Astrocyte of the spinal cord (primary cell): ENCODE data around the gene BPHL.
"Not testable (repeated sequence)": the region's sequence is repeated elsewhere in the genome, so short reads cannot be mapped to it uniquely, and the experiment has no call there.

Experiments used
- DNase-seq: peaks from one replicate; pipeline ENCODE4 v3.0.0; 2011; ENCODE audit warnings: low read depth, low spot score
- H3K4me3 ChIP-seq: 2 replicates; pipeline ENCODE4 v1.5.1; 2011; ENCODE audit warnings: low read depth, mild to moderate bottlenecking, low read length, moderate library complexity
- CTCF ChIP-seq: IDR thresholded peaks from 2 replicates; pipeline ENCODE4 v1.5.1; 2012; ENCODE audit warnings: low read depth, mild to moderate bottlenecking, low read length, inconsistent platforms
- in situ Hi-C: cut with HindIII; loops from 2 replicates; pipeline ENCODE4 v1.10.0; 2017; ENCODE audit warnings: low sequenced_read_pairs

The BPHL gene

GRCh38 chr6:3128356-3129108, 10.0 kb downstream of the BPHL start:
- in situ Hi-C loops: no loop called here
- no peak for DNase-seq
- no peak overlapping the region for H3K4me3 ChIP-seq
- no peak for TF ChIP-seq CTCF

- TF ChIP-seq CTCF: no peak
- H3K4me3 ChIP-seq: no peak overlapping the region
- in situ Hi-C loops: no loop called here
- no peak for DNase-seq
These were observed 13.2 kb downstream of the BPHL start for GRCh38 chr6:3131695-3132094.

- in situ Hi-C loops: no loop called here
- no peak for TF ChIP-seq CTCF
- H3K4me3 ChIP-seq: no peak overlapping the region
- no peak for DNase-seq
These were observed 15.0 kb downstream of the BPHL start for GRCh38 chr6:3133515-3133914.

GRCh38 chr6:3135668-3136291, 17.3 kb downstream of the BPHL start:
- no peak overlapping the region for H3K4me3 ChIP-seq
- DNase-seq: no peak
- TF ChIP-seq CTCF: no peak
- in situ Hi-C loops: no loop called here

DNA sequence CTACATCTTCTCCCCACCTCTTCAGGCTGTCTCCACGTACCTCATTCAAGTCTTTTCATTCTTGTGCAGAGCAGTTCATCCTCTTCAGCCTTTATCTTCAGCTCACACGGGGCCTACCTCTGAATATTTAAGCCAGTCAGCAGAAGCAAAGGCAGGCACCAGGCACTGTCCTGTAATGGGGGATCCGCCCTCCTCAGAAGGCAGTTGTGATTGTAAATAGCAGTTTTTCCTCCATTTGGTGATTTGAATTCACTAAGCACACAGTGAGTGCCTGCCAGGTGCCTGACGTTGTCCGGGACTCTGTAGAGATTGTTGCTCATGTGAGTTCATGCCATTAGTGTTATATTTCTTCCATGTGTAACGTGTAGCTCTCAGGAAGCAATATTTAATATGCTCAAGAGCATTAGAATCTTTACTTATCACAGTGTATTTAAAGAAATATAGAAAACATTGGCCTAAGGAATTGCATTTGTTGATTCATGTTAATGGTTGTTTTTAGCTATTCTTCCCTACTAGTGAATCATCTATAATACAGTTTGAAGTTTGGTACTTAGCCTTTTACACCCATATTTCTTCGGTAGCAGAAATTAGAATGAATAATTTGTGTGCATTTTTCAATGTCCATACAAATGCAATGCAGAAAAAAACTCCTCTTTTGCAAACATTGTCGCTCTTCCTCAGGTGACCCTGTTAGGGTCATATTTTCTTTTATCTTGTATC, 17.9 kb downstream of the BPHL start:
- no peak for TF ChIP-seq CTCF
- in situ Hi-C loops: no loop called here
- no peak overlapping the region for H3K4me3 ChIP-seq
- no peak for DNase-seq

DNA sequence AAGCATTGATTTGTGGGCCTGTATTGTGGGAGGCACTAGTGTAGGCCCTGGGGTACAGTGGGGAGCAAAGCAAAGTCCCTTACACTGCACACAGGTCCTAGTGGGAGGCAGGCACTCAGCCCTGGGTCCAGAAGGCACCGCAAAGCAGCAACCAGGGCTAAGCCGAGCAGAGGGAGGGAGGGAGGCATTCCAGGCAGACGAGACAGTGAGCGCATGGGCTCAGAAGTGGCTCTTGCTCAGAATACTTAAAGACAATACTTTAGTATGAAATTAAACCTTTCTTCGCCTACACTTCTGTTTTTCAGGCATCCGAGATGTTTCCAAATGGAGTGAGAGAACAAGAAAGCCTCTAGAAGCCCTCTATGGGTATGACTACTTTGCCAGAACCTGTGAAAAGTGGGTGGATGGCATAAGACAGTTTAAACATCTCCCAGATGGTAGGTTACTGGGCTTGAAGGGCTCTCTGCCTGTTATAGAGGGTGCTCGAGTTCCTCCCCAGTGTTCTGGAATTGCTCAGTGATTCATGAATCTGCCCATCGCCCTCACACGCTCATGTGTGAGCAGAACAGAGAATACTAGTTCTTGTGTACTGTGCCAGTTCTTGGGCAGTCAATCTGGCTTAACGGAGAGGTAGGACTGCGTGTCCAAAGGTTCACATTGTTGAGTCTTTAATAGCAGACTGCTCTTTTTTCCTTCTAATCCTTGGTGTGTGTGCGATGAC, 18.7 kb downstream of the BPHL start:
- no peak for TF ChIP-seq CTCF
- no peak overlapping the region for H3K4me3 ChIP-seq
- no peak for DNase-seq
- in situ Hi-C loops: no loop called here

- in situ Hi-C loops, H3K4me3 ChIP-seq, DNase-seq: not testable (repeated sequence)
These were observed 19.4 kb downstream of the BPHL start for GRCh38 chr6:3137873-3138272.
